Measurements from ENCODE around the gene SC5D. TPM values are rescaled to one million over a fixed set of nuclear protein-coding genes. Genes with fewer than 3 reads are reported as not detected.

The SC5D gene
- total RNA-seq (10 to 100 TPM; 87.7 to 92.7 TPM), total RNA-seq (20.1 to 491 (median 55.9) reads per million in 172 experiments)
- polyA plus RNA-seq (2013, experiment 1 of 2): 17.2 TPM
- 18.0 TPM for polyA plus RNA-seq (2013, experiment 2 of 2)

- intact Hi-C loops (cut with DNase I, micrococcal nuclease): loop anchor here (1.0 to 10.0 kb wide), 5 partner anchors 44 to 1770 kb away; partner anchors contain the start of genes HSPA8 (in 1 of the 2) and TBCEL (in 1 of the 2)
- Histone ChIP-seq H3K27ac (ENCODE audit: low read depth in 1 of 2, low read length in 2 of 2) (peak within 1 kb of the TSS; percentile 93 to 96), H3K4me1 (ENCODE audit: insufficient read depth, low read length) (peaks cover 12% of the 10 kb centered on the region), H3K36me3 (ENCODE audit: insufficient read depth, low read length) (no peaks in the 10 kb centered on the region), H3K9me3 (ENCODE audit: control insufficient read depth in 1 of 2, insufficient read depth in 1 of 2, low read length in 2 of 2) (no peaks in the 10 kb centered on the region), H3K27me3 (ENCODE audit: control insufficient read depth in 1 of 2, insufficient read depth in 2 of 2, low read length in 2 of 2) (no peaks in the 10 kb centered on the region), H3K4me3 (ENCODE audit: low read length) (peak within 1 kb of the TSS; percentile 84)
- Mint-ChIP-seq H3K9me3 (no peaks in the 10 kb centered on the region), H3K36me3 (ENCODE audit: low read depth) (peaks cover 30% of the 10 kb centered on the region), H3K4me3 (peak within 1 kb of the TSS; percentile 92), H3K27ac (peak within 1 kb of the TSS; percentile 99), H3K27me3 (no peaks in the 10 kb centered on the region), H3K4me1 (ENCODE audit: low read depth) (peaks cover 67% of the 10 kb centered on the region)
- CTCF ChIA-PET: interaction anchor here (1.1 to 1.4 kb wide), 3 partner anchors 10 to 185 kb away, joined by 3 to 4 read pairs (median 3); no protein-coding TSS in a partner anchor
- TF ChIP-seq CTCF (IDR thresholded peaks at IDR 0.05): no peak
- POLR2A ChIA-PET: interaction anchor here (0.6 to 2.5 kb wide), 34 partner anchors 9 to 360 kb away, joined by 3 to 52 read pairs (median 3); partner anchors contain the start of genes SORL1 and SORL1-AS1
- DNase-seq (peak; percentile 88 to 98 (median 94)), ATAC-seq (ENCODE audit: poor library complexity) (peak; percentile 82)
Measured at GRCh38 chr11:121292495-121293287, at the start of gene SC5D. Gene SC5D, plus strand, starts transcription at chr11:121292771. Its CDS starts 10,605 bp downstream, at chr11:121303376.

- H3K27me3 ChIP-seq (ENCODE audit: control insufficient read depth in 1 of 2, insufficient read depth in 2 of 2, low read length in 2 of 2): no peaks in the 10 kb centered on the region
- Mint-ChIP-seq H3K9me3 (no peaks in the 10 kb centered on the region), H3K36me3 (ENCODE audit: low read depth) (no peaks in the 10 kb centered on the region), H3K27ac (no peak overlapping the region), H3K4me1 (ENCODE audit: low read depth) (peaks cover 5% of the 10 kb centered on the region), H3K4me3 (no peak overlapping the region), H3K27me3 (peaks cover 5% of the 10 kb centered on the region)
- no peaks in the 10 kb centered on the region for H3K4me1 ChIP-seq (ENCODE audit: insufficient read depth, low read length)
- H3K9me3 ChIP-seq (ENCODE audit: control insufficient read depth in 1 of 2, insufficient read depth in 1 of 2, low read length in 2 of 2): peaks cover 0 to 9% of the 10 kb centered on the region in 2 experiments
- H3K4me3 ChIP-seq (ENCODE audit: low read length): no peak overlapping the region
- intact Hi-C loops (cut with DNase I, micrococcal nuclease): no loop called here
- H3K36me3 ChIP-seq (ENCODE audit: insufficient read depth, low read length): no peaks in the 10 kb centered on the region
- DNase-seq (no peak), ATAC-seq (ENCODE audit: poor library complexity) (no peak)
- TF ChIP-seq CTCF (IDR thresholded peaks at IDR 0.05): no peak
- CTCF ChIA-PET: interaction anchor here (1.1 to 2.0 kb wide), 2 partner anchors 55 to 347 kb away, joined by 3 to 5 read pairs; no protein-coding TSS in a partner anchor
- H3K27ac ChIP-seq (ENCODE audit: low read depth in 1 of 2, low read length in 2 of 2): no peak overlapping the region
- POLR2A ChIA-PET: no interaction called here
Measured at GRCh38 chr11:121244884-121245283, 47.7 kb upstream of the SC5D start.

GRCh38 chr11:121246021-121246768, 46.4 kb upstream of the SC5D start:
- intact Hi-C loops (cut with DNase I, micrococcal nuclease): no loop called here
- POLR2A ChIA-PET: interaction anchor here (0.9 kb wide), 1 partner anchor 46 kb away, joined by 3 read pairs; the partner anchor contains the start of gene SC5D
- DNase-seq: no peak
- Histone ChIP-seq H3K27me3 (ENCODE audit: control insufficient read depth in 1 of 2, insufficient read depth in 2 of 2, low read length in 2 of 2) (no peaks in the 10 kb centered on the region), H3K27ac (ENCODE audit: low read depth in 1 of 2, low read length in 2 of 2) (no peak overlapping the region), H3K9me3 (ENCODE audit: control insufficient read depth in 1 of 2, insufficient read depth in 1 of 2, low read length in 2 of 2) (peaks cover 0 to 8% of the 10 kb centered on the region in 2 experiments), H3K4me1 (ENCODE audit: insufficient read depth, low read length) (no peaks in the 10 kb centered on the region), H3K36me3 (ENCODE audit: insufficient read depth, low read length) (no peaks in the 10 kb centered on the region), H3K4me3 (ENCODE audit: low read length) (no peak overlapping the region)
- no peak overlapping the region for H3K27ac Mint-ChIP-seq
- H3K36me3 Mint-ChIP-seq (ENCODE audit: low read depth): no peaks in the 10 kb centered on the region
- ATAC-seq (ENCODE audit: poor library complexity): no peak
- CTCF ChIA-PET: interaction anchor here (2.0 kb wide), 1 partner anchor 345 kb away, joined by 5 read pairs; no protein-coding TSS in a partner anchor
- no peak overlapping the region for H3K4me3 Mint-ChIP-seq
- H3K27me3 Mint-ChIP-seq: no peaks in the 10 kb centered on the region
- H3K9me3 Mint-ChIP-seq: no peaks in the 10 kb centered on the region
- no peak for TF ChIP-seq CTCF (IDR thresholded peaks at IDR 0.05)
- peaks cover 5% of the 10 kb centered on the region for H3K4me1 Mint-ChIP-seq (ENCODE audit: low read depth)

Data from CD4-positive, alpha-beta T cell (primary cell).